ENCODE results near the gene MCF2L.

DNA sequence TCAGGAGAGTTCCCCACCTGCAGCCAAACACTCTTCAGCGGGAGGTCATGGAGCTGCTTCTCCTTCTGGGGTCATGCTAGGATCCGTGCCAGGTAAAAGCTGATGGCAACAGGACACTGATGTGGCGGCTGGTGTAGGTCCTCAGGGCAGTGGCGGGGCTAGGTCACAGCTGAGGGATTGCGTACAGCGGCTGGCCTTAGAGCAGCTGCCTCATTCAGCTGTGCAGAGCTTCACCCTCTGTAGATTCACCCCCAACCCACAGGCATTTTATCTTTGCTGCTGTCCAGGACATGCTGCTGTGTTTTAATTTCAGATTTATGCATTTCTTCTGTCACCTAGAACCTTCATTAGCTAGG lies 2.3 kb downstream of the MCF2L start:
- TF ChIP-seq, protein P1, sequence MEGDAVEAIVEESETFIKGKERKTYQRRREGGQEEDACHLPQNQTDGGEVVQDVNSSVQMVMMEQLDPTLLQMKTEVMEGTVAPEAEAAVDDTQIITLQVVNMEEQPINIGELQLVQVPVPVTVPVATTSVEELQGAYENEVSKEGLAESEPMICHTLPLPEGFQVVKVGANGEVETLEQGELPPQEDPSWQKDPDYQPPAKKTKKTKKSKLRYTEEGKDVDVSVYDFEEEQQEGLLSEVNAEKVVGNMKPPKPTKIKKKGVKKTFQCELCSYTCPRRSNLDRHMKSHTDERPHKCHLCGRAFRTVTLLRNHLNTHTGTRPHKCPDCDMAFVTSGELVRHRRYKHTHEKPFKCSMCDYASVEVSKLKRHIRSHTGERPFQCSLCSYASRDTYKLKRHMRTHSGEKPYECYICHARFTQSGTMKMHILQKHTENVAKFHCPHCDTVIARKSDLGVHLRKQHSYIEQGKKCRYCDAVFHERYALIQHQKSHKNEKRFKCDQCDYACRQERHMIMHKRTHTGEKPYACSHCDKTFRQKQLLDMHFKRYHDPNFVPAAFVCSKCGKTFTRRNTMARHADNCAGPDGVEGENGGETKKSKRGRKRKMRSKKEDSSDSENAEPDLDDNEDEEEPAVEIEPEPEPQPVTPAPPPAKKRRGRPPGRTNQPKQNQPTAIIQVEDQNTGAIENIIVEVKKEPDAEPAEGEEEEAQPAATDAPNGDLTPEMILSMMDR (IDR thresholded peaks at IDR 0.05; ENCODE audit: insufficient read depth, low read length, poor library complexity, severe bottlenecking), result no peak
- no peak for TF ChIP-seq EZH2phosphoT487 (conservative IDR thresholded peaks at IDR 0.05; ENCODE audit: low read length)
